ENCODE results near the gene ADGRA3.

GRCh38 chr4:22500831-22501714 lies 14.8 kb downstream of the ADGRA3 start:
- TF ChIP-seq CTCF (IDR thresholded peaks at IDR 0.05) (no peak), EP300 (IDR thresholded peaks at IDR 0.05) (no peak), POLR2A (IDR thresholded peaks at IDR 0.05) (no peak), POLR2AphosphoS5 (IDR thresholded peaks at IDR 0.05) (no peak)

Measured in stomach (tissue), 4 donors.